ENCODE data around the gene MYZAP.

GRCh38 chr15:57675481-57676181 lies 83.9 kb downstream of the MYZAP start:
- no peak for TF ChIP-seq CREM (CRISPR knock-in tag; IDR thresholded peaks at IDR 0.05)
- TF ChIP-seq CTCF (IDR thresholded peaks at IDR 0.05), result no peak
- TF ChIP-seq ZNF263 (CRISPR knock-in tag; IDR thresholded peaks at IDR 0.05; ENCODE audit: low read depth), result no peak
- TF ChIP-seq TP53 (CRISPR knock-in tag; IDR thresholded peaks at IDR 0.05), result no peak
- no peak for TF ChIP-seq ETV6 (CRISPR knock-in tag; IDR thresholded peaks at IDR 0.05)
- TF ChIP-seq NFYB (CRISPR knock-in tag; conservative IDR thresholded peaks at IDR 0.05; ENCODE audit: low read depth), result no peak
- TF ChIP-seq NR2C2 (CRISPR knock-in tag; IDR thresholded peaks at IDR 0.05), result no peak
- no peak for TF ChIP-seq USF1 (CRISPR knock-in tag; IDR thresholded peaks at IDR 0.05)
- TF ChIP-seq TEAD4 (CRISPR knock-in tag; IDR thresholded peaks at IDR 0.05), result no peak
